Kidney (tissue), 14 donors: ENCODE results near the gene RFX8. TPM values are rescaled to one million over a fixed set of nuclear protein-coding genes. Genes with fewer than 3 reads are reported as not detected.

Source experiments
- DNase-seq, 5 donors: peaks; one replicate each; pipeline ENCODE4 v3.0.0-alpha.2; 2013 to 2020
- FAIRE-seq: peaks from 2 replicates; lab custom pipeline; 2012; peaks lifted over from hg19 to GRCh38; lab: Jason Lieb, UNC
- H3K27ac ChIP-seq, 2 donors: one replicate each; pipeline ENCODE4 v1.7.0; 2013; ENCODE audit warnings: low read depth in 2 of 2, low read length in 2 of 2, inconsistent platforms in 1 of 2
- H3K27me3 ChIP-seq: one replicate; pipeline ENCODE4 v1.7.1; 2013; ENCODE audit warnings: low read length, inconsistent platforms; ENCODE audit not compliant: control insufficient read depth, insufficient read depth
- H3K36me3 ChIP-seq, 3 donors: one replicate each; pipeline versions ENCODE4 v1.7.0 to v1.7.1; 2013; ENCODE audit warnings: low read length in 3 of 3, control low read depth in 1 of 3, inconsistent platforms in 1 of 3; ENCODE audit not compliant: insufficient read depth in 3 of 3, control insufficient read depth in 2 of 3
- H3K4me1 ChIP-seq, 3 donors: one replicate each; pipeline versions ENCODE4 v1.7.0 to v1.7.1; 2013; ENCODE audit warnings: low read length in 3 of 3, inconsistent platforms in 1 of 3, low read depth in 1 of 3; ENCODE audit not compliant: control insufficient read depth in 2 of 3, insufficient read depth in 2 of 3
- H3K4me3 ChIP-seq, 3 donors: one replicate each; pipeline versions ENCODE4 v1.7.0 to v1.8.1; 2013; ENCODE audit warnings: low read length in 3 of 3, control low read depth in 1 of 3, inconsistent platforms in 1 of 3
- H3K9ac ChIP-seq, 3 donors: one replicate each; pipeline versions ENCODE4 v1.7.0 to v1.7.1; 2013; ENCODE audit warnings: low read length in 3 of 3, control low read depth in 1 of 3, inconsistent platforms in 1 of 3
- H3K9me3 ChIP-seq, 3 donors: one replicate each; pipeline versions ENCODE4 v1.7.0 to v1.7.1; 2013; ENCODE audit warnings: low read length in 3 of 3, control low read depth in 1 of 3, inconsistent platforms in 1 of 3; ENCODE audit not compliant: control insufficient read depth in 2 of 3, insufficient read depth in 1 of 3
- CTCF ChIP-seq: IDR thresholded peaks from 3 replicates; pipeline ENCODE4 v1.5.1; 2012; ENCODE audit warnings: mild to moderate bottlenecking, moderate library complexity, borderline replicate concordance; ENCODE audit not compliant: insufficient read depth; ENCODE audit errors: extremely low read depth
- intact Hi-C: fragments of 100-400 bp; cut with DNase I; formaldehyde crosslinking; loops from one replicate; pipeline ENCODE4 v1.11.1; 2022
- polyA plus RNA-seq: library from polyadenylated mRNA; stranded (reverse); fragments of 350-450 nt; fragmentation: Illumina TruSeq; extraction: RNeasy Lipid Tissue Mini Kit (QIAGEN cat#74804); gene quantifications from one replicate; pipeline ENCODE4 v1.2.3, GENCODE V29; 2014; ENCODE audit warnings: low read depth, low replicate concordance; ENCODE audit not compliant: insufficient read depth
- total RNA-seq: library from RNA; stranded (reverse); fragmentation: NEBNext Ultra II Directional; extraction: Animal tissue kit (Norgen Biotek cat#: 25700); gene quantifications from one replicate; pipeline ENCODE4 v1.2.1, GENCODE V29; 2021
- donor health status: control.
- donor health status: control.
- donor health status: control.
- donor health status: control.
- donor health status: control.
- donor health status: DM: yes; HTN: yes; CAD: no.
- donor health status: Normal renal cell carcinoma (clear cell type).

The RFX8 gene
- total and polyA plus RNA-seq, 2 donors from 2014 or later, result 0.28 TPM; not detected in 1

GRCh38 chr2:101516349-101516748, 41.4 kb upstream of the RFX8 start:
- Histone ChIP-seq H3K9ac (no peak overlapping the region), H3K36me3 (no peaks in the 10 kb centered on the region), H3K27me3 (no peaks in the 10 kb centered on the region), H3K9me3 (no peaks in the 10 kb centered on the region), H3K4me3 (no peak overlapping the region), H3K27ac (no peak overlapping the region), H3K4me1 (peaks cover 0 to 7% (median 7%) of the 10 kb centered on the region in 3 donors)
- DNase-seq (no peak), FAIRE-seq (no peak)
- no peak for TF ChIP-seq CTCF
- intact Hi-C loops, result no loop called here

- intact Hi-C loops, result no loop called here
- H3K9ac ChIP-seq, result no peak overlapping the region
- DNase-seq, result no peak
Measured at GRCh38 chr2:101515477-101515876, 40.6 kb upstream of the RFX8 start.

GRCh38 chr2:101512993-101513392, 38.1 kb upstream of the RFX8 start:
- no peak overlapping the region for H3K4me3 ChIP-seq
- H3K4me1 ChIP-seq, result peaks cover 0 to 4% (median 0%) of the 10 kb centered on the region in 3 donors
- H3K27me3 ChIP-seq, result no peaks in the 10 kb centered on the region
- no peaks in the 10 kb centered on the region for H3K9me3 ChIP-seq
- H3K27ac ChIP-seq, result no peak overlapping the region
- intact Hi-C loops, result no loop called here
- FAIRE-seq (no peak), DNase-seq (no peak)
- H3K9ac ChIP-seq, result no peak overlapping the region
- no peaks in the 10 kb centered on the region for H3K36me3 ChIP-seq
- TF ChIP-seq CTCF, result no peak

More at GRCh38 chr2:101515477-101515876, 40.6 kb upstream of the RFX8 start:
- Histone ChIP-seq H3K27ac (no peak overlapping the region), H3K4me1 (peaks cover 0 to 7% (median 7%) of the 10 kb centered on the region in 3 donors), H3K36me3 (no peaks in the 10 kb centered on the region), H3K9me3 (no peaks in the 10 kb centered on the region), H3K4me3 (no peak overlapping the region), H3K27me3 (no peaks in the 10 kb centered on the region)
- FAIRE-seq, result no peak
- TF ChIP-seq CTCF, result no peak

GRCh38 chr2:101511381-101511780, 36.5 kb upstream of the RFX8 start:
- FAIRE-seq (no peak), DNase-seq (no peak)
- H3K9me3 ChIP-seq, result no peaks in the 10 kb centered on the region
- H3K4me3 ChIP-seq, result no peak overlapping the region
- peaks cover 0 to 4% (median 0%) of the 10 kb centered on the region in 3 donors for H3K4me1 ChIP-seq
- H3K9ac ChIP-seq, result no peak overlapping the region
- H3K27me3 ChIP-seq, result no peaks in the 10 kb centered on the region
- H3K27ac ChIP-seq, result no peak overlapping the region
- intact Hi-C loops, result no loop called here
- TF ChIP-seq CTCF, result no peak
- no peaks in the 10 kb centered on the region for H3K36me3 ChIP-seq
